T-helper 1 cell (primary cell): Measurements from ENCODE around the gene KRT12.

Experiments
- DNase-seq, 5 donors: peaks; one replicate each; pipeline ENCODE4 v3.0.0-alpha.2; 2012 to 2020
- total RNA-seq, 4 donors: gene quantifications; one replicate each; lab custom pipeline; 2026; lab: John Stamatoyannopoulos, UW

KRT12 gene
- total RNA-seq = 0 reads per million in 4 donors

DNA sequence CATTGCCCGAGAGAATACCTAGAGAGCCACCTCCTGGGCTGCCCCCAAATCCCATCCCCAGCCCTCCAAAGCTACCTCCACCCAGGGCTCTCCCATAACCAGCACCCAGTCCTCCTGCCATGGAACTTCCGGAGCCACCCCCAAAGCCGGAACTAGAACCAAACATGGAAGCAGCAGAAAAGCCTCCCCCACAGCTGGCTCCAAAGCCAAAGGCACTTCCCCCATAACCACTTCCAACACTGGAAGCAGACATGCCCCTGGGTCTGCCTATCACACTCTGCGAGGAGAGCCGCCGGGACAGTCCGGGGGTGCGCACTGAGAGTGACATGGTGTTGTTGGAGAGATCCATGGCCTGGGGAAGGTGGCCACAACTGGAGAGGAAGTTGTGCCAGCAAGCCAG, at the start of gene KRT12:
Gene KRT12 (minus strand): TSS at position 386 of the 400 bp plus-strand sequence. CDS start 37 bp downstream, at position 349.
- no peak for DNase-seq

DNA sequence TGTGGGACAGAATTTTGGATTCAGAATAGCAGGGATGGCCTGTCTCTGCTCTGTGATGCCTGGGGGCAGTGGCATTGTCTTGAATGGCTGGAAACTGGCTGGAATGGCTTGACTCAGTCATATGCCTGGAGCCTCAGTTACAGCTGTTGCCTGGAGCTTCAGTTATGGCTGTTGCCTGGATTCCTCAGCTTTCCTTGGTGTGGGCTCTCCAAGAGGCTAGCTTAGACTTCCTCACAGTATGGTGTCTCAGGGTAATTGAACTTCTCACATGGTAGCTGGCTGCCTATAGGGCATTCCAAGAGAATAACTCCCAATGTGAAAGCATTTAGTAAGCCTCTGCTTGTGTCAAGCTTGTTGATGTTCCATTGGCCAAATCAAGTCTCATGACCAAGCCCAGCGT, 49.3 kb upstream of the KRT12 start:
- DNase-seq = no peak

DNA sequence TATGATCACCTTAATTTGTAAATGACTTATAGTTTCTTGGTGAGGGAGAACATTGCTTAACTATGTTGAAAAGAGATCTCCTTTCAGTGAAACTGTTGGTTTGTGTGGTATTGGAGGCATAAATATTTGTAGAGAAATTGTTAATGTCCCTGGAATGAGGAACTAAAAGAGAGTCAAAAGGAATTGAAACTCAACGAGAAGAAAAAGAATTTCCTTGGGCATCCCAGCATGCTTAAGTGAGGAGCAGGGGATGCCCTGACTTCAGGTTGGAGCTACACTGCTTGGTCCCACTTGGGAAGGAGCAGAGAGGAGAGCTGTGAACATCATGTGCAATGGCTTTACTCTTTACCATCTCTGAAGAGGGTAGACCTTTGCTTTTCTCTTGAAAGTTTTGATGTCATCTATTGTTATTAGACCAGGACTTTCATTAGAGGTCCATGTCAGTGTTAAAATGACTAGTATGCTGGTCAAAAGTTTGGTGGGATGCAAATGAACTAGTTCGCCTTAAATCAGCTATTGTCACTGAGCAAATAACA, 48.8 kb upstream of the KRT12 start:
- no peak for DNase-seq

DNA sequence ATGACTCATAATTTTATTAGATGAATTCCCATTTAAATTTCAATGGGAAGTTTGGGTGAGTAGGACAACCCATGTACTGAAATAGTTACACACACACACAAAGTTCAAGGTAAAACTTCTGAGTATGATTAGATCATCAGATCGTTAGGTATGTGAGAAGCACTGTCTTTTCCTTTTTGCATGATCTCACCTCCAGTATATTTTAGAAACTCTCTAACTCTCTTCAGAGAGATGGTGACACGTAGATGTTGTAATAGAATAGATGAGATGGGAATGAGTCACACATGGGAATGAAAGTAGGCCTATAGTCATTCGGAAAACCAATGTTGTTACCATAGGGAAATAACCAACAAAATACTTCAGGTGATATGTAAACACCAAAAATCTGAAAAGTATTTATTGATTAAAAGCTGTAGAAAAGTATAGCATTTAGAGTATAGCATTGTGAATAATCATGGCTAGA, 48.2 kb upstream of the KRT12 start:
- DNase-seq = peak in 1 of 5 donors; percentile 17

DNA sequence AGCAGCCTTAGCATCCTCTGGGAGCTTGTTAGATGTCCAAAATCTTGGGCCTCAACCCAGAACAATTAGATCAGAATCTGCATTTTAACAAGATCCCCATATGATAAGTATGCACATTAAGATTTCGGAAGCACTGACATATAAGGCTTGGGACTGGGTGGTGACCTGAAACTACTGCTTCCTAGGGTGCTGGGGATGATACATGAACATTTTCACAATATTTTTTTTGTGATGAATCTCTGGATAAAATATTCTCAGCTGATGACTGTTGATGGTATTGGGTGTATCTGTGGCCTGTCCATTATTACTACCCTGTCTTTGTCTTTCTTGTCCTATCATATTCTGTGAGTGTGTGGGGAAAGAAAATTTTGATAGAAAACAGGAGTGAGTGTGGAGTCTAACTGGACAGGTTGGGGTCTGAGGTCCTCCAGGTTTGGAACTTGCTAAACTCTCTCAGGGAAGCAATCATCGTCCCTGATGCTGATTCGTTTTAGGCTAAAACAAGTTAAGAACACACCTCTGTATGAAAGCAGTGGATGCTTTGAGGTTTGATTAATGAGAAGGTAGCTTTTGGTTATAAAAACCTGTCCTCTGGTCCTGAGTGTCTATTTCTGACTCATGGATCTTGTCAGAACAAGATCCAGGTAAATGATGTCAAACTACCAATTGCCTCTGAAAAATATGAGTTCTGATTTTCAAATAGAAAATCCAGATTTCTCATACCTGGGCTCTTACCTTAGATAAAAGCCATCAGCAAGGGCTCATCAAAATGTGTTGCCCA, 47.2 kb upstream of the KRT12 start:
- DNase-seq = no peak

DNA sequence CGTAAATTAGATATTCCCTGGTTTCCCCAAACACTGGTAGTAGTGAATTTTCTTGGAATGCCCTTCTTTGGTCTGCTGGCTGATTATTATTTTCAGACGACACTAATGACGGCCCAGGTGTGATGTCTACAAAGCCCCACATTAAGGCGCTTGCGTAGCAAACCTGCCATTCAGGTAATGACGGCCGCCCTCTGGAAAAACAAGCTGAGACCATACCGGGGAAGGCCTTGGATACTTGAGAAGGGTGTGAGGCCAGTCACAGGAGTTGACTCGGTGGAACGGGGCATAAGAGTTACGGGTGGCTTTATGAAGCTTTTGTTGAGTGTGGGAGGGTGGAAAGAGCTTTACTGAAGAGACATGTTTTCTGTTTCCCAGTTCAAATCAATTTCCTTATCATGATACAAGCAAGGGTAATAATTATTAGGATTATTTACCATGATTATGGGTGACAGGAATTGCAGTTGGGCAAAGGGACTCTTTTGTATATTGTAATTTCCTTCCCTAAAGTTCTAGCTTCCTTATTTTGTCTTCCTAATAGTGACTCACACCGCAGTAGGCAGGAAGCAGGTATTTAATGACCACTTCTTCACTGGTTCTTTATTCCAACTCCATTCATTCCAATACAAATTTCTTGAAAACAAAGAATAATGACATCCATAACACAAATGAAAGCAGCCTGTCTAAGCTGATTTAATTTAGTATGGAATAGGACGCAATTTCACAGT, 45.6 kb upstream of the KRT12 start:
- DNase-seq = no peak

DNA sequence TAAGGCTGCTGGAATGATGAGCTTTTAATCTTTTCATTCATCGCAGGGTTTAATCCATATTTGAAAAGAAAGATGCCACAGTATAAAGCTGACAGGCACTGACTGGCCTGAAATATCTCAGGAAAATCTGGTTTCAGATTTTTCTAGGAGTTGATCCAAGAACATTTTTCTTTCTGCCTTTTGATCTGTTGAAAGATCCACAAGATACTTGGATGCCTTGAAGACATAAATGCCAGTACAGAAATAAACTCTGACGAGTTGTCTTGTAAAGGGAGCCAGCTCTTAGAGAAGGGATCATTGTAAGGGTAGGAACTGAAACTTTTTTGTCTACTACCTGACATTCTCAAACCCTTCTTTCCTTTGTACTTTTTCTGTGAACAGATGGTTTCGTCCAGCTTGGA, 43.4 kb upstream of the KRT12 start:
- DNase-seq = no peak

DNA sequence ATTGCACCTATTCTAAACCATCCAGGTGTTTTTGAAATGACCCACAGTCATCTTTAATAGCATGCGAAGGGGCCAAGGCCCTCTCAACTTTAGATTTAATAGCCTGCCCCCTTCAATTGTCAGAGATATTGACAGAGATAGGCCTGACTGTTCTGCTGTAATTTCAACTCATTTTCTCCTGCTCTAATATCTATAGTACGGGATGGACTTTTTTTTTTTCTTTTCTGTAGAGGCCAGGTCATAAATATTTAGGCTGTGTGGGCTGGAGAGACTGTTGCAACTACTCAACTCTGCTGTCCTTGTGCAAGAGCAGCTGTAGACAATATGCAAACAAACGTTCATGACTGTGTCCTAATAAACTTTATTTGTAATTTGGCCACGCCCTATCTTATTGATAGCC, 42.7 kb upstream of the KRT12 start:
- DNase-seq = no peak

DNA sequence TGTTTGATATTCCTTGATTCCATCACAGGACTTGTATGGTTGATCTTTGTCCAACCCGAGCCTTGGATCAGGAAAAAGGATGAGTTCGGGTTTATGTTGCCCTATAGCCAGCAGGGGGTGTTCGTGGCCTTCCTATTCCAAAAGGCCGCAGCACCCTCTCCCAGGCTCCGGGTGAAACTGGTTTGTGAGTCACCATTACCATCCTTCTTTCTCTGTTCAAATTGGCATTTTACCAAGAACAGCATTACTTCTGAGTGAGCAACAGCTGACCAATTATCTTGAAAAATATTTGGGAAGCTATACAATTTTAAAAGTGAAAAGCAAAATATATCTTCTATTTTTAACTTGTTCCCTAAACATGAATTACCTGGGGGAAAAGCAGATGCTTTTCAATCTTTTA, 42.3 kb upstream of the KRT12 start:
- peak; percentile 37 to 58 (median 45) for DNase-seq

DNA sequence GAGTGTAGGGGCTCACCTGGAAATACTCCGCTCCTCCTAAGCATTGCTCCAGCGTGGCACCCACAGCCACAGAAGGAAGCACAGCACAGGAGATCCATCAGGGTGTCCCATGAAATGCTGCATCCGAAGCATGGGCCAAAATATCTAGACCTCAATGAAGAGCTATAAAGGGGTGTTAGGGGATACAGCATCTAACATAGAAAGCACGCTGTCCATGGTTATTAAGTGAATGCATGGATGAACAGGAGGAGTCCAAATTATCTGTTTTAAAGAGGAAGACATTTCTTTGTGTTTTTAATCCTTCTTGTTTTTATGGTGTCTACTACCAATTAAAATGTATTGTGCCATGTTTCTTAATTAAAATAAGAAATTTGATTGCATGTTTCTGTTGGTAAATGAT, 39.6 kb upstream of the KRT12 start:
- DNase-seq = no peak

DNA sequence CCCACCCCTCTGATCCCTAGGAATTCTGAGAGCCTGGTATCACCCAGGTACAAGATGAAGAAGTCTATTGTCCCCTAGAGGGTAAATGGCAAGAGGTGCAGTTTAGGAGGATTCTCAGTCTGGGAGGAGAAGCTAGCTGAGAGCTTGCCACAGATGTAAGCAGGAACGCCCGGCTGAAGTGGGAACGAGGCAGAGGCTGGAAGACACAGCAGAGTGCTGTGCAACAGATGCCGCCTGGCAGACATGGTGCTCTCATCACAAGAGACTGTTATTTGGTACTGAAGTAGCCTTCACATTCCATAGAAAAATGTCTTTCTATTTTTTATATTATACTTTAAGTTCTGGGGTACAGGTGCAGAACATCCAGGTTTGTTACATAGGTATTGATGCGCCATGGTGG, 38.3 kb upstream of the KRT12 start:
- no peak for DNase-seq

DNA sequence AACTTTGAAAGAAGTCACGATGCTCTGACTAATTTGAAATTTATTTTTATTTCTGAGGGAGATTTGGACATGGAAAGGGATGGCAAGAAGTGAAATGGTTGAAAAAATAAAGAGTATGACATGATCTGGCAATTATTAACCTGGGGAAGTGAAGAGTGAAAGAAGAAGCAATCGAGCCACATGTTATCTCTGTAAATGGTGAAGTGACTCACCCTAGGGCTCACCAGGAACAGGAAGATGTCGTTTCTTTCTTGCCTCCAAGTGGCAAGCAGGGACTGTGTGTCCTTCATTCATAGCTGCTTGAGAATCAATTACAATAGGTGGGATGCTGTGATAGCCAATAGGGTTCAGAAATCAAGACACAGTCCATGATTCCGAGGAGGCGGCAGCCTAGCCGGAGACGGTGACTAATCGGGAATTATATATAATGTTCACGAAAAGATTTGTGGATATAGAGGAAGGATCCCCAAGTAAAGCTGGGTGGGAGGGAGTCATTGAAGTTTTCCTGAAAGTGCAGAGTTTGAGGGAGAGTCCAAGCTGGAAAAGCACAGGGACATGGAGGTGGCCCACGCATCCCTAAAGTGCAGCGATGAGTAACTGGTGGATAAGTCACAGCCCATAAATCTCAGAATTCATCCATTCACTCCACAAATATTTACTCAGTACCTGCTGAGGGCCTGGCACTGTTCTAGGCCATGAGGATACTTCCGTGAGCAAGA, 36.3 kb upstream of the KRT12 start:
- DNase-seq = no peak

DNA sequence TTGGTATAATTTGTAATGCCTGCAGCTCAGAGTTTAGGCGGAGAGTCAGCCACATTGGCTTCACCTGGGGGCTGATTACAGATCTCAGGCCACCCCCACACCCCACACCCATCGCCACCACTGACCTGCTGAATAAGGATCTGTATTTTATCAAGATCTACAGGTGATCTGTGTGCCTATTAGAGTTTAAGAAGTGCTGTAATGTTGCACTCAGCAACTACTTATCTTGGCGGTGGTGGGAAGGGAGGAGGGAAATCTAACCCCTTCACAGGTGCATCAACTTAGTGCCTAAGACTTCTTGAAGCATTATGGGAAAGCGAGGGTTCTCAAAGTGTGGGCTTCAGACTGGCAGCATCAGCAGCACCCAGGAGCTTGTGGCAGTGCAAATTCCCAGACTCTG, 35.5 kb upstream of the KRT12 start:
- no peak for DNase-seq

DNA sequence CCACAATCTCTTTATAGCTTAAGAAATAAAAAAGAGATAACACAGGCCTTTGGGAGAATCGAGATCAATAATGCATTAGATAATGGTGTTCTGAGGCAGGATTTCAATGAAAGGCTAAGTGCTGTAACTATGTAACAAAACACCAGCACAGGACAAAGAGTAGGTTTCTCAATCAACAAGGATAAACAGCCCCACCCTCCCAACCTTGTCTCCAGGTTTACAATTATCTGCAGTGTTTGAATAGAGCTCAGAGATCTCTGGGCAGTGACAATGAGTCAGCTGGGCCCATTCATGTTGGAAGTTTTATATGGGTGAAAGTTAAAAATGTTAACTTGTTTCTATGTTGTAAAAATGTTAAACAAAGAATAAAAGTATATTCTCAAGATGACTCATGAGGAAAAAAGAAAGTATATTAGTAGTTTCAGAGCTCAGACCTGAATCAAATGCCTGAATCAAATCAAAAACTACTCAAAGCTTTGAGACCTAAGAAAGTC, 35.0 kb upstream of the KRT12 start:
- no peak for DNase-seq

DNA sequence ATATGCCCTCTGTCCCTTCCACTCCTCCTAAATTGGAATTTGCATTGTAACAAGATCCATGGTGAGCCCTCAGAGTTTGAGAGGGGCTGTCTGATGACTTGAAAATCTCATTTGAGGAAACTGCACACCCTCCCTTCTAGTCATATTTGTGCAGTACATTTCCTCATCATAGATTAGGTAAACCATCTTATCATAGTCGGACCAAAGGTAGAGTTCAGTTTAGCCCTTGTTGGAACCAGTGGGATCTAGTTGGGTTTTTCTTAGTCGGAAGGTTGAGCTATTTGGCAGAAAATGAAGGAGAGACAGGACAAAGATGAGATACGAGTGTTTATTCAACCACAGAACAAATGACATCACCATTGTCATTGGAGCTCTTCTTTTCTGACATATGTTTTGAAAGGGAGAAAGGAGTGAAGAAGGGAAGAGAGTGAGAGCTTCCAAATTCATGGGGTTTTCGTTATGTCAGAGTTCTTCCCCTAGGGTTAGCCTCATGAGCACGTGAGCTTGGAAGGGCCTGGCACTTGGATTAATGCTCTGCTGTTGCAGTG, 33.9 kb upstream of the KRT12 start:
- DNase-seq = no peak

DNA sequence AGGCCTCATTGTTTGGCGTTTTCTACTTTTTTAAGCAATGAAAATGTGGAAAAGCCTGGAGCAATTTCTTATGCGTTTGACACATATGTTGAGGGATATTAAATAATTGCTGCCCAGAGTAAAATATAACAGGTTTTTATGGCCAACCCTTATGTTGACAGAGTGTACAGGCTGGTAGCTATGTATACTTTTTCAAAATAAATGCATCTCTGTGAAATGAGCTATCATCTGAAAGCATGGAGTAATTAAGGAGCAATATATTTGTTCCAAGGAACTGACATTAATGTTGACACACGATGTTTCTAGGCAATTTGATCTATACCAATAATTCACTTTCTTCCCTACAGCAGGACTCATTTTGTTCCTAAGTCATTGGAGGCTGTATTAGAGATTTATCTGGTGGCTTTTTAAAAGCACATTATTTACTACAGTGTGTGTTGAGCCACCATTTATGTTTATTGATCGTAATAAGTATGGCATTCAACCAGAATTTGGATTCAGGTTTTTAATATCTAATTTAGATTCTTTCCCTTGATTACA, 30.0 kb upstream of the KRT12 start:
- no peak for DNase-seq

DNA sequence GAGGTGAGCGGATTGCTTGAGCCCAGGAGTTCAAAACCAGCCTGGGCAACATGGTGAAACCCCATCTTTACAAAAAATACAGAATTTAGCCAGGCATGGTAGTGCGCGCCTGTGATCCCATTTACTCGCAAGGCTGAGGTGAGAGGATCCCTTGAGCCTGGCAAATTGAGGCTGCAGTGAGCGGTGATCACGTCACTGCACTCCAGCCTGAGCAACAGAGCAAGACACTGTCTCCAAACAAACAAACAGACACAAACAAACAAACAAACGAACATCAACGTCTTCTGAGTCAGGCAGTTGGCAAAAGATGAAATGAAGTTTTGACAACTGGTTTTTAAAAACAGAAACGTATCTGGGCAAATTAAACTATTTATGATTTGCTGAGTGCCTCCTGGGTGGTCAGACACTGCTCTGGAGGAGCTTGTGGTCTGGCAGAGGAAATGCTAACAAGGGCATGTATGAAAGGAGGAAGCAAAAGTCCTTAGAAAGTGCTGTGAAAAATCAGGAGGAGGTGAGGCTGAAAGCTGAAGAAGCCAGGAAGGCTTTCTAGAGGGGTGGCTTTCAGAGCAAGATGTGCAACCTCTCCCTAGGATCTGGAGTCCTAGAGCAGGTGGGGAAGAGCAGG, 28.2 kb upstream of the KRT12 start:
- no peak for DNase-seq

DNA sequence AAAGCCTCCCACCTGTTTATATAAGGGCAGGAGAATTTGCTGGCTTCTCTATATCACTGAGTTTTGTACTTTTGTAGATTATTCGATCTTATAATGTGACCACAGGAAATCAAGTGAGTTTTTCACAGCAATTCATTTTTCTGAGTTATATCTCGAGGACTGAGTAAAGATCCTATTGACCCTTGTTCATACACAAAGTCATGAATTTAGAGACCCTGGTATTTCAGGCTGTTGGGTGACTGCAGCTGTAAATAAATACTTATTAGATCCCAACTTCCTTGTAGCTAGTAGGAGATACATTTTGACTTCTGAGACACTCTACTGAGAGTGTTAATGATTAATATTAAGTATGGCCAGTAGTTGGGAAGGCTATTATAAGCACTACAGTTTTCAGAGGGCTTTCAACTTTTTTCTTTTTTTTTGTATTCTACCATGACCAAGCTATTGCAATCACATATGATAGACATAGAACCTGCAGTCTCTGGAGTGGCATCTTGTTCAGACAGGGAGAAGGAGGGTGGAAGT, 21.2 kb upstream of the KRT12 start:
- no peak for DNase-seq

DNA sequence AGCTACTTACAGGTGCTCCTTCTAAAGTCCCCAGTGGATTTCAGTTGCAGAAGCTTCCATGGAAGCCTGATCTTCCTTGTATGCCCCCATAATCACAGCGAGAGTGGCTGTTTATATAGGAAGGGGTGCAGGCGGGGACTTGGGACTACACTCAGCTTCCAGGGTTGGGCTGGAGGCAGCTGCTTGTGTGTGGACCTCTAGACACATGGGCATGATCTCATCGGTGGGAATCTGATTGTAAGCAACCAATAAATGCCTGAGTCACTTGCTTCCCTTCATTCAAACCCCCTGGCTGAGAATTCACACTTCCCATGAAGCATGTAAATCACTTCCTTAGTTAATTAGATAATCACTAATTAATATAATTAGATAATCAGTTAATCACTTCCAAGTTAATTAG, 19.1 kb upstream of the KRT12 start:
- DNase-seq = no peak

DNA sequence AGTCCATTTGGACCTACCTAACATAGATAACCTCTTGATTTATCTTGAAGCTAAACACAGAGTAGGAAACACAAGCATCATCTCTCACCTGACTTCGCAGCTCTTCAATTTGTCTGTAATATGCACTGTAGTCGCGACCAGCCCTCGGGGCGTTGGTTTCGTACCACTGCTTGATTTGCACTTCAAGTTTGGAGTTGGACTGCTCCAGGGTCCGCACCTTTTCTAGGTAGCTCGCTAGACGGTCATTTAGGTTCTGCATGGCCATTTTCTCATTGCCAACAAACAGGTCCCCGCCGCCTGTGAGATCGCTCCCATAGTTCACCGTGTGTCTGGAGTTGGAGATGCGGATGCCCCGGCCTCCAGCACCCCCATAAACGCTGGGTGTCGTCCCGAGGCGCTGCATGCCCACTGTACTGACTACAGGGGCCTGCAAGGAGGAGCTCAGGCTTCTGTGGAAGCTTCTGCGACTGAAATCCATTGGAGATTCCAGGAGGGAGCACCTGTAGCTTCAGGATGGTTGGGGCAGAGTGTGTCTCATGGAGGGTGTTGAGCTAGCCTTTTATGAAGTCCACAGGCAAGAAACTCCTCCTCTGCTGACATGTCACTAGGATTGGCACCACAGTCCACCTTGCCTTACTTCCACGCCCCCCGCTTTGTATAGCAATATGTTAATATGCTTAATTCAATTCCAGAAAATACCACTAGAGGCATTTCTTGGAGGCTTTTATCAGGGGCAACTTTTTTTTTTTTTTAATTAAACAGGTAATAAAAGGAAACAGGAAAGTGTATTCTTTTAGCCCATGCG, 17.9 kb upstream of the KRT12 start, which contains the start of gene KRT20:
Gene KRT20 (minus strand): TSS at position 535 of the 805 bp plus-strand sequence. CDS start 57 bp downstream, at position 478.
- no peak for DNase-seq
